HG03460 (cell line): ENCODE data around the gene CDCA3.

Source experiments
- ATAC-seq: cut with Tn5 transposase; IDR thresholded peaks from one replicate; pipeline ENCODE4 v1.9.1; 2021; ENCODE audit not compliant: unreplicated experiment

The CDCA3 gene

DNA sequence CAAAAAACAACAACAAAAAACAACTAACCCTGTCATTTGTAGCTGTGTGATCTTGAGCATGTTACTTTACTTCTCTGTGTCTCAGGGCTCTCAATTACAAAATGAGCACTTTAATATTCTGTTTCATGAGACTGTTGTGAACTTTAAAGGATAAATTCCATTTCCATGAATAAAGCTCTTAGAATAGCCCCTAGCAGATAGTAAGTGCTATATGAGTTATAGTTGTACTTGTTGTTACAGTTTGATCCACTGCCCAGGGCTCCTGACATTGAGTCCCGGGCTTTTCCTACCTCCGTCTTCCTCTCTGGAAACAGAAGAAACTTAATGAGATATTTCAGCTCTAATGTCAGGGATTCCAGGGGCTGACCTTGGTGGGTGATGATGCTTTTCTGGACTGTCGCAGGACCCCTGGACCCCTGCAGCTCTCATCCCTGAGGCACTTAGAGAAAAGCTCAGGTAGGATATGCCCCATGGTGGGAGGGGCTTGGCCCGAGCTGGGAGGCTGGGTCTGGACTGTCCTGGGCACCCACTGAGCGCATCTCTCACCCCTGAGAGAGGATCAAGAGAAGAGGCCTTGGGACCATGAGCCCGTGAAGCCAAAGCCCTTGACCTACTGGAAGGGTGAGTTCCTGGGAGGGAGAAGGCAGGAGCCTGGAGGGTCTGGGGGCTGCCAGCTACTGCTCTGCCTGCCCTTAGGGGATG is 17.7 kb downstream of the CDCA3 start:
- no peak for ATAC-seq

DNA sequence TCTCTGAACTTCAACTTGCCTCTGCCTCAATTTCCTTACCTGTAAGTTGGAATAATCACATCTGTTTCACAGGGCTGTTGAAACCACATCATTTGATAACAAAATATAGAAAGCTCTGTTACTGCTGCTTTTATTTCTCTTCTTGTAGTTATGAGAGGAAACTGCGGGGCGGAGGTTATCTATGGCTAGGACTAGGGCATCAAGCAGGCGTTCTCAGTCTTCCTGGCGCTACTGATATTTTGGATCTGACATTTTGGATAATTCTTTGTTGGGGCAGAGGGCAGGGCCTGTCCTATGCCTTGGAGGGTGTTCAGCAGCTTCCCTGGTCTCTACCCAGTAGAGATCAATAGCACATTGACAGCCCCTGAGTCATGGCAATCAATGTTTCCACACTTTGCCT is 19.0 kb downstream of the CDCA3 start:
- ATAC-seq: no peak

DNA sequence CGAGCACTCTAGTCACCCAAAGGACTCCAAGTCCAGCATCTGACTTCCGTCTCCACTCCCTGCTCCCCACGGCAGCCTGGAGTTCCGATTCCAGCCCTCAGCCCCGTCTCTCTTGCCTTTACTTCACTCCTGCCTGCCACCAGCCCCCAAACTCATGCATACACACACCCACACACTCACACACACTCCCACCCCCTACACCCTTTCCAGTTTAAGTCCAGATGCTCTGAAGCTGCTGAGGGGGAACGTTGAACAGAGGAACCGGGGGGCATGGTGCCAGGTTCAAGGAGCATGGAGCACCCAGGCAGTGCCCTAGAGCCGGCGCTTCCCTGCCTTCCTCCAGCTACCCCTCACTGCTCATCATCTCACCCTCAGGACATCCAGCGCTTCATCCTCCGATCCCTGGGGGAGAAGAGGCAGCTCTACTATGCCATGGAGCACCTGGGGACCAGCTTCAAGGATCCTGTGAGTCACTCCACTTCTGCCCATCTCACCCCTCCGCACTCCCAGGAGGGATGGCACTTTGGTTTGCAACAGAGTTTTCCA is 19.6 kb downstream of the CDCA3 start:
- ATAC-seq: no peak

- no peak for ATAC-seq
These were observed 20.1 kb downstream of the CDCA3 start for GRCh38 chr12:6830999-6831398.

GRCh38 chr12:6830286-6830890 is 20.7 kb downstream of the CDCA3 start:
- no peak for ATAC-seq

- ATAC-seq: no peak
These were observed 21.4 kb downstream of the CDCA3 start for GRCh38 chr12:6829536-6830220.

GRCh38 chr12:6828781-6829535 is 22.1 kb downstream of the CDCA3 start:
- ATAC-seq: no peak

DNA sequence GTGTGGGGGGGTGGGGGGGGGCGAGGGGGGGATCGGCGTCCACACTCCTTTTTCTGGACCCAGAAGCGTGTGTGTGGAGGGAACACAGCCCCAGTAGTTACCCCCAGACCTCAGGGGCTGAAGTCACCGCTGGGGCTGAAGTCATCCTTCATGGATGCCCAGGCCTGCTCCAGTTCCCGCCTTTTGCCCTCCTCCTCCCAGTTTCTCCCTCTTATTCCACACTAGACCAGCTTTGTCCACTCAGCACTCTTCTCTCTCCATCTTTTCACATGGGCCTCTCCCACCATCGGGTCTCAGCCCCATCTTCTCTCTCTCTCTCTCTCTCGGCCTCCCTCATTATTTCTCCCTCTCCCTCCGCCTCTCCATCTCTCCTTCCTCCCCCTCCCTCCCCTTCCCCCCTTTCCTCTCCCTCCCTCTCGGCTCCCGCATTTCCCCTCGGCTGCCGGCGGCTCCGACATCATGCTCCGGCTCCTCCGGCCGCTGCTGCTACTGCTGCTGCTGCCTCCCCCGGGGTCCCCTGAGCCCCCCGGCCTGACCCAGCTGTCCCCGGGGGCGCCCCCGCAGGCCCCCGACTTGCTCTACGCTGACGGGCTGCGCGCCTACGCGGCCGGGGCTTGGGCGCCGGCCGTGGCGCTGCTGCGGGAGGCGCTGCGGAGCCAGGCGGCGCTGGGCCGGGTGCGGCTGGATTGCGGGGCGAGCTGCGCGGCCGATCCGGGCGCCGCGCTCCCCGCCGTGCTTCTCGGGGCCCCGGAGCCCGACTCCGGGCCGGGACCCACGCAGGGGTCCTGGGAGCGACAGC is 22.9 kb downstream of the CDCA3 start, which contains the start of gene P3H3:
P3H3 (plus strand) TSS at position 426 of the 799 bp plus-strand sequence; CDS start at position 460, 34 bp downstream.
- ATAC-seq: no peak

GRCh38 chr12:6827437-6827911 is 23.6 kb downstream of the CDCA3 start:
- ATAC-seq: no peak

- ATAC-seq: no peak
These were observed 24.2 kb downstream of the CDCA3 start for GRCh38 chr12:6826734-6827436.

- ATAC-seq: no peak
These were observed 24.9 kb downstream of the CDCA3 start for GRCh38 chr12:6826125-6826733.

GRCh38 chr12:6825398-6826124 is 25.5 kb downstream of the CDCA3 start:
- no peak for ATAC-seq

- no peak for ATAC-seq
These were observed 26.1 kb downstream of the CDCA3 start for GRCh38 chr12:6824901-6825381.

DNA sequence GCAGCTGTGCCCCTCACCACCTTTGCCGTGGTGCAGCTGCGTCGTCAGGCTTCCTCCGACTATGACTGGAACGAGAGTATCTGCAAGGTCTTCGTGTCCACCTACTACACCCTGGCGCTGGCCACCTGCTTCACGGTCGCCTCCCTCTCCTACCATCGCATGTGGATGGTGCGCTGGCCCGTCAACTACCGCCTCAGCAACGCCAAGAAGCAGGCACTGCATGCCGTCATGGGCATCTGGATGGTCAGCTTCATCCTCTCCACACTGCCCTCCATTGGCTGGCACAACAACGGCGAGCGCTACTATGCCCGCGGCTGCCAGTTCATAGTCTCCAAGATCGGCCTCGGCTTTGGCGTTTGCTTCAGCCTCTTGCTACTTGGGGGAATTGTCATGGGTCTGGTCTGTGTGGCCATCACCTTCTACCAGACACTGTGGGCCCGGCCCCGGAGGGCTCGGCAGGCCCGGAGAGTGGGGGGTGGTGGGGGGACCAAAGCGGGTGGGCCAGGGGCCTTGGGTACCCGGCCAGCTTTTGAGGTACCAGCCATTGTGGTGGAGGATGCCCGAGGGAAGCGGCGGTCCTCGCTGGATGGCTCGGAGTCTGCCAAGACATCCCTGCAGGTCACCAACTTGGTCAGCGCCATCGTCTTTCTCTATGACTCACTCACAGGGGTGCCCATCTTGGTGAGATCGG is 26.9 kb downstream of the CDCA3 start:
- ATAC-seq: no peak

DNA sequence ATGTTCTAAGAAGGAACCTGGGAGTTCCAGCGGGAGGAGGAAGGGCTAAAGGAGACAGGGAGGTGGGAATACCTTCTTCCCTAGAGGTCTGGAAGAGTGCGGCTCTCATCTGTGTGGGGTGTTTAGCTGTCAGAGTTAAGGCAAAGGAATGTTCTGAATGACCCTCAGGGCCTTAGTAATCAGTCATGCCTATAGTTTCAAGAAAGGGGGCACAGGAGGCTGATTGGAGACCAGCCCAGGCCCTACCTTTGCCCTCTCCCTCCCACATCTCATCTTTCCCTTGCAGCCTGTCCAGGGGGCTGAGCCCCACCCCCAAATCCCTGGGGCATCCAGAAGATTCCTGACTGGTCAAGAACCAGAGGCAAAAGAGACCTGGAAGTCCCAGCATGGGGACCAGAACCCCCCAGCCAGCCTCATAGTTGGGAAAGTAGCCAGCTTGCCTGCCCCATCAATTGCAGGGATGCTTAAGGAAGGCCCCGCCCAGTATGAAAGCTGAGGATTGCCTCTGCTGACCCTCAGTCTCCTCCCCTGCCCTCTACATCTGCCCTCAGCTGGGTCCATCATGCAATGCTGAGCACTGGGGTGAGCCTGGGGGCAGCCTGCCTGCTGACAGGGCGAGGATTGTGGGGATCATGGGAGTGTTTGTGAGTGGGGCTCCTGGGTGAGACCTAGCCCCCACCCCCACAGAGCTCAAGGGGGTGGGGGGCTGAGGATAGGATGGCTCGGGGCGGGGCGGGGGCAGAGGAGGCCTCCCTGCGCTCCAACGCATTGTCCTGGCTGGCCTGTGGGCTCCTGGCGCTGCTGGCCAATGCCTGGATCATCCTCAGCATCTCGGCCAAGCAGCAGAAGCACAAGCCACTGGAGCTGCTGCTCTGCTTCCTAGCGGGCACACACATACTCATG is 27.7 kb downstream of the CDCA3 start:
- ATAC-seq: no peak

DNA sequence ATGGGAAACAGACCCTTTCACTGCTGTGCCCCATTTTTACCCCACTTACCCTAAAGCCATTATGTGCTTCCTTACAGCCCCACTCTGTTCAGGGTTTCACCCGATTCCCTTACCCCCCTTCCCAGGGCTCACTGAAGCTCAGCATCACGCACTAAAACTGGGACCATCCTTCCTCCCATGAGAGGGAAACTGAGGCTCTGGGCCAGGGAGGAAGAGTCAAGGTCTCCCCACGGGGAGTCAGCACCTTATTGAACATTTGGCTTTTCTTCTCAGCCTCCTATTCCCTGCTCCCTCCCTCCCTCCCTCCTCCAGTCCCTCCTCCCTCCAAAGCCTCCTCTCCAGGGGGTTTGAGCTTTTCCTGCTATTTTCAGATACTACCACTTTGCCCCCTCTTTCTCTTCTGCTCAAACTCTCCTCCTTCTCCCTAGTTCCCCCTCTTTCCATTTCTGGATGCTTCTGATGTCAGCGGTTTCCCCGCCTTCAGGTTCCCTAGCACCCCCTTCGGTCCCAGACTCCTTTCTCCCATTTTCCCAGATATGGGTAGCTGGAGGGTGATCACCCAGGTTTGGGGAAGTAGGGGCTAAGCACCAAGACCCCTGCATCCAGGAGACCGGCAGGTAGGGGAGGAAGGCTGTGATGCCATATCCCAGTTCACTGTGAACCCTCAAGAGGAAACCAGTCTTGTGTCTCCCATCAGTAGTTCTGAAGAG is 28.5 kb downstream of the CDCA3 start:
- ATAC-seq: no peak
